ENCODE results near the gene ZNF236.

- no peak for TF ChIP-seq POLR2A (IDR thresholded peaks at IDR 0.05)
- TF ChIP-seq CTCF (IDR thresholded peaks at IDR 0.05) = no peak
Measured at GRCh38 chr18:76838182-76838581, 15.8 kb downstream of the ZNF236 start.
